ENCODE data around the gene CCDC148.

The CCDC148 gene

GRCh38 chr2:158432117-158432516 is 24.4 kb downstream of the CCDC148 start:
- H3K4me3 ChIP-seq (ENCODE audit: low read depth, low read length) = no peak overlapping the region
- TF ChIP-seq CTCF (conservative IDR thresholded peaks at IDR 0.05; ENCODE audit: low read depth, low read length) = no peak

GRCh38 chr2:158414538-158414937 is 42.0 kb downstream of the CCDC148 start:
- H3K4me3 ChIP-seq (ENCODE audit: low read depth, low read length) = no peak overlapping the region
- peak; percentile 69 for DNase-seq (ENCODE audit: low read depth)
- TF ChIP-seq CTCF (conservative IDR thresholded peaks at IDR 0.05; ENCODE audit: low read depth, low read length) = no peak

More at GRCh38 chr2:158432117-158432516, 24.4 kb downstream of the CCDC148 start:
- DNase-seq (ENCODE audit: low read depth) = no peak

GRCh38 chr2:158413581-158413980 is 43.0 kb downstream of the CCDC148 start:
- DNase-seq (ENCODE audit: low read depth) = peak; percentile 31
- no peak for TF ChIP-seq CTCF (conservative IDR thresholded peaks at IDR 0.05; ENCODE audit: low read depth, low read length)
- H3K4me3 ChIP-seq (ENCODE audit: low read depth, low read length) = no peak overlapping the region

GRCh38 chr2:158412206-158412605 is 44.3 kb downstream of the CCDC148 start:
- DNase-seq (ENCODE audit: low read depth) = peak; percentile 71
- no peak overlapping the region for H3K4me3 ChIP-seq (ENCODE audit: low read depth, low read length)

GRCh38 chr2:158411748-158412147 is 44.8 kb downstream of the CCDC148 start:
- no peak overlapping the region for H3K4me3 ChIP-seq (ENCODE audit: low read depth, low read length)
- TF ChIP-seq CTCF (conservative IDR thresholded peaks at IDR 0.05; ENCODE audit: low read depth, low read length) = no peak
- DNase-seq (ENCODE audit: low read depth) = no peak

More at GRCh38 chr2:158412206-158412605, 44.3 kb downstream of the CCDC148 start:
- TF ChIP-seq CTCF (conservative IDR thresholded peaks at IDR 0.05; ENCODE audit: low read depth, low read length) = no peak

GRCh38 chr2:158410132-158410531 is 46.4 kb downstream of the CCDC148 start:
- TF ChIP-seq CTCF (conservative IDR thresholded peaks at IDR 0.05; ENCODE audit: low read depth, low read length) = no peak
- H3K4me3 ChIP-seq (ENCODE audit: low read depth, low read length) = no peak overlapping the region
- DNase-seq (ENCODE audit: low read depth) = no peak

GRCh38 chr2:158407031-158407430 is 49.5 kb downstream of the CCDC148 start:
- TF ChIP-seq CTCF (conservative IDR thresholded peaks at IDR 0.05; ENCODE audit: low read depth, low read length) = no peak
- DNase-seq (ENCODE audit: low read depth) = no peak
- no peak overlapping the region for H3K4me3 ChIP-seq (ENCODE audit: low read depth, low read length)

Data from choroid plexus epithelial cell (primary cell).